Right forelimb (tissue), 1 donor: ENCODE measurements around the gene WDR37.
"Not testable (repeated sequence)": the region's sequence is repeated elsewhere in the genome, so short reads cannot be mapped to it uniquely, and the experiment has no call there.

Source experiments
- DNase-seq: peaks from one replicate; pipeline ENCODE4 v3.0.0-alpha.2; 2018

The WDR37 gene

GRCh38 chr10:1109795-1110673, 53.8 kb downstream of the WDR37 start:
- DNase-seq = peak; percentile 66

- DNase-seq = no peak
Observed at GRCh38 chr10:1110674-1111119, 54.5 kb downstream of the WDR37 start.

GRCh38 chr10:1114315-1114714, 58.1 kb downstream of the WDR37 start:
- DNase-seq = no peak

GRCh38 chr10:1114719-1115606, 58.8 kb downstream of the WDR37 start:
- DNase-seq = no peak

- no peak for DNase-seq
Observed at GRCh38 chr10:1115607-1115955, 59.4 kb downstream of the WDR37 start.

GRCh38 chr10:1116051-1116450, 59.9 kb downstream of the WDR37 start:
- DNase-seq = no peak

- DNase-seq = no peak
Observed at GRCh38 chr10:1116696-1117280, 60.6 kb downstream of the WDR37 start.

- DNase-seq = no peak
Observed at GRCh38 chr10:1117651-1118050, 61.5 kb downstream of the WDR37 start.

- not testable (repeated sequence) for DNase-seq
Observed at GRCh38 chr10:1118318-1118717, 62.1 kb downstream of the WDR37 start.

GRCh38 chr10:1119027-1119426, 62.8 kb downstream of the WDR37 start:
- no peak for DNase-seq

GRCh38 chr10:1119501-1119900, 63.3 kb downstream of the WDR37 start:
- no peak for DNase-seq

GRCh38 chr10:1120306-1120705, 64.1 kb downstream of the WDR37 start:
- no peak for DNase-seq

GRCh38 chr10:1120801-1121211, 64.6 kb downstream of the WDR37 start:
- no peak for DNase-seq

- DNase-seq = no peak
Observed at GRCh38 chr10:1121271-1121970, 65.2 kb downstream of the WDR37 start.

- DNase-seq = no peak
Observed at GRCh38 chr10:1122349-1122748, 66.2 kb downstream of the WDR37 start.

GRCh38 chr10:1123198-1123597, 67.0 kb downstream of the WDR37 start:
- no peak for DNase-seq

- no peak for DNase-seq
Observed at GRCh38 chr10:1123972-1124371, 67.8 kb downstream of the WDR37 start.

GRCh38 chr10:1124796-1125195, 68.6 kb downstream of the WDR37 start:
- DNase-seq = no peak

- no peak for DNase-seq
Observed at GRCh38 chr10:1126461-1126860, 70.3 kb downstream of the WDR37 start.

- DNase-seq = no peak
Observed at GRCh38 chr10:1127629-1128028, 71.4 kb downstream of the WDR37 start.

GRCh38 chr10:1128115-1128514, 71.9 kb downstream of the WDR37 start:
- no peak for DNase-seq

GRCh38 chr10:1128649-1129048, 72.5 kb downstream of the WDR37 start:
- DNase-seq = no peak

- peak; percentile 30 for DNase-seq
Observed at GRCh38 chr10:1130226-1130625, 74.0 kb downstream of the WDR37 start.
